ENCODE data around the gene SPSB2.
A peak's percentile ranks its signal among the peaks of the same experiment; 100 is the strongest.

Gene SPSB2

GRCh38 chr12:6829536-6830220 lies 43.4 kb downstream of the SPSB2 start:
- no peak for DNase-seq

- peak; percentile 75 for DNase-seq
Observed at GRCh38 chr12:6828781-6829535, 44.1 kb downstream of the SPSB2 start.

GRCh38 chr12:6827982-6828780 lies 44.9 kb downstream of the SPSB2 start, which contains the start of gene P3H3:
Gene P3H3 (plus strand): TSS chr12:6828407. CDS start chr12:6828441, 34 bp downstream.
- DNase-seq, result no peak

- peak; percentile 78 for DNase-seq
Observed at GRCh38 chr12:6827437-6827911, 45.6 kb downstream of the SPSB2 start.

GRCh38 chr12:6826734-6827436 lies 46.2 kb downstream of the SPSB2 start:
- no peak for DNase-seq

GRCh38 chr12:6826125-6826733 lies 46.9 kb downstream of the SPSB2 start:
- DNase-seq, result no peak

- peak; percentile 93 for DNase-seq
Observed at GRCh38 chr12:6825398-6826124, 47.5 kb downstream of the SPSB2 start.

GRCh38 chr12:6824901-6825381 lies 48.2 kb downstream of the SPSB2 start:
- no peak for DNase-seq

GRCh38 chr12:6824085-6824775 lies 48.9 kb downstream of the SPSB2 start:
- no peak for DNase-seq

GRCh38 chr12:6823182-6824084 lies 49.7 kb downstream of the SPSB2 start:
- DNase-seq, result no peak

- no peak for DNase-seq
Observed at GRCh38 chr12:6822426-6823135, 50.5 kb downstream of the SPSB2 start.

GRCh38 chr12:6821591-6822425 lies 51.3 kb downstream of the SPSB2 start, which contains the start of gene GPR162:
Gene GPR162 (plus strand): TSS chr12:6821821. CDS start chr12:6823899, 2,078 bp downstream.
- DNase-seq, result no peak
